Esophagus squamous epithelium (tissue), 4 donors: Measurements from ENCODE around the gene CCSAP.

Experiments used
- CTCF ChIP-seq, 6 experiments: fragments of 450-650 bp in 4 of 6; fragments of 200-600 bp in 2 of 6; sonication (generic) in 2 of 6; IDR thresholded peaks; one replicate each; pipeline ENCODE4 v1.5.1; 2016 to 2019; ENCODE audit warnings: antibody characterized with exemption in 6 of 6, mild to moderate bottlenecking in 4 of 6, moderate library complexity in 4 of 6
- POLR2A ChIP-seq, 4 donors: fragments of 450-650 bp; IDR thresholded peaks; one replicate each; pipeline ENCODE4 v1.6.1; 2017; ENCODE audit warnings: antibody characterized with exemption in 4 of 4, mild to moderate bottlenecking in 4 of 4, moderate library complexity in 3 of 4

GRCh38 chr1:229365569-229365968 lies 22.7 kb upstream of the CCSAP start:
- TF ChIP-seq CTCF (IDR thresholded peaks at IDR 0.05), result no peak
- no peak for TF ChIP-seq POLR2A (IDR thresholded peaks at IDR 0.05)
